Heart left ventricle (tissue), 16 donors: Measurements from ENCODE around the gene ZNF846. TPM values are rescaled to one million over a fixed set of nuclear protein-coding genes. Genes with fewer than 3 reads are reported as not detected.
"Not testable (repeated sequence)": the region's sequence is repeated elsewhere in the genome, so short reads cannot be mapped to it uniquely, and the experiment has no call there.

Source experiments
- ATAC-seq, 4 donors: fragments of 200-7000 bp; cut with Tn5 transposase; one replicate each; pipeline ENCODE4 v1.9.1; 2020 to 2022; ENCODE audit warnings: moderate library complexity in 4 of 4, mild to moderate bottlenecking in 3 of 4, moderate number of reproducible peaks in 1 of 4
- DNase-seq, 5 donors: peaks; one replicate each; pipeline ENCODE4 v3.0.0-alpha.2; 2020
- H3K27ac ChIP-seq, 12 donors: fragments of 200-600 bp; sonication (generic) in 4 of 12; one replicate each; pipeline versions ENCODE4 v1.5.0 to v1.8.0; 2016 to 2022; ENCODE audit warnings: mild to moderate bottlenecking in 2 of 12
- H3K27me3 ChIP-seq, 9 donors: fragments of 200-600 bp; sonication (generic) in 2 of 9; one replicate each; pipeline versions ENCODE4 v1.5.1 to v1.8.0; 2016 to 2022; ENCODE audit warnings: mild to moderate bottlenecking in 3 of 9
- H3K36me3 ChIP-seq, 9 donors: fragments of 200-600 bp; sonication (generic) in 2 of 9; one replicate each; pipeline versions ENCODE4 v1.5.0 to v1.8.0; 2018 to 2022; ENCODE audit warnings: mild to moderate bottlenecking in 2 of 9
- H3K4me1 ChIP-seq, 12 donors: fragments of 200-600 bp; sonication (generic) in 4 of 12; one replicate each; pipeline versions ENCODE4 v1.5.0 to v1.8.0; 2016 to 2022; ENCODE audit warnings: mild to moderate bottlenecking in 3 of 12
- H3K4me3 ChIP-seq, 12 donors: fragments of 200-600 bp; sonication (generic) in 4 of 12; one replicate each; pipeline versions ENCODE4 v1.5.0 to v1.8.0; 2017 to 2022; ENCODE audit warnings: mild to moderate bottlenecking in 9 of 12, moderate library complexity in 4 of 12
- H3K9me3 ChIP-seq, 12 donors: fragments of 200-600 bp; sonication (generic) in 4 of 12; one replicate each; pipeline versions ENCODE4 v1.5.0 to v1.8.0; 2016 to 2022; ENCODE audit warnings: mild to moderate bottlenecking in 1 of 12
- CTCF ChIP-seq, 12 donors: fragments of 200-600 bp; sonication (generic) in 4 of 12; IDR thresholded peaks; one replicate each; pipeline versions ENCODE4 v1.5.0 to v1.8.0; 2018 to 2022; ENCODE audit warnings: antibody characterized with exemption in 12 of 12, mild to moderate bottlenecking in 5 of 12
- POLR2A ChIP-seq, 2 donors: fragments of 450-650 bp; IDR thresholded peaks; one replicate each; pipeline ENCODE4 v1.6.1; 2017; ENCODE audit warnings: antibody characterized with exemption in 2 of 2, mild to moderate bottlenecking in 2 of 2, moderate library complexity in 2 of 2
- WGBS, 4 donors: extraction: QIAGEN DNeasy Blood & Tissue Kit in 2 of 4; methylation state at CpG; one replicate each; pipeline versions ENCODE4 v1.1.5 to v1.1.7; 2013 to 2018; 5-methylcytosine and 5-hydroxymethylcytosine counted together
- intact Hi-C, 10 donors: fragments of 100-400 bp; cut with DNase I; formaldehyde crosslinking; loops; one replicate each; pipeline versions ENCODE4 v1.11.1 to v1.14.2; 2022
- polyA plus RNA-seq, 2 donors: library from polyadenylated mRNA; stranded (reverse); fragments of 200-250 nt; gene quantifications; one replicate each; pipeline ENCODE4 v1.2.3, GENCODE V29; 2013
- total RNA-seq, 9 donors: library from RNA; depleted of rRNA in 2 of 9; stranded (reverse); fragments of >200 nt in 2 of 9; fragmentation: NEBNext Ultra II Directional in 3 of 9; extraction: Animal tissue kit (Norgen Biotek cat#: 25700) in 3 of 9; gene quantifications; one replicate each; pipeline versions ENCODE4 v1.1.0 to v1.2.4, GENCODE V29; 2016 to 2023
- donor health status: ischemic (EF 13 %, LVEDD 7.1; RV severe dilation, severe dysfunction).
- donor health status: healthy with polysubstance abuse.
- donor health status: DM: no; HTN: yes; CAD: no.
- donor health status: DM: no; HTN: no; CAD: no.
- donor health status: ischemic (EF 25% LVEDD 6.9; RV normal size, moderate dysfunction).
- donor health status: ischemic (EF 25% LVEDD 5.7; RV mildly dilated, moderate dysfunction).
- donor health status: healthy.
- donor health status: DM: yes; HTN: yes; CAD: no.
- donor health status: ischemic (EF 35%, LVEDD 5.7; RV mildly dilated, moderate dysfunction).
- donor health status: nonischemic (EF 11% LVEDD 7.7; RV severe dilation, severe dysfunction).
- donor health status: DM: yes; HTN: yes; CAD: no.
- donor health status: PGD.
- donor health status: ischemic (EF 29% LVEDD 5.4; RV normal size, mild dysfunction).
- donor health status: nonischemic (EF 23%, LVEDD 6.1; RV moderate dilation, normal function).

ZNF846 gene
- total and polyA plus RNA-seq, 11 donors, result 5.4 to 11.1 (median 8.4) TPM

- TF ChIP-seq CTCF (IDR thresholded peaks at IDR 0.05) (no peak), POLR2A (IDR thresholded peaks at IDR 0.05) (no peak)
- Histone ChIP-seq H3K4me1 (no peaks in the 10 kb centered on the region), H3K9me3 (peaks cover 0 to 9% (median 0%) of the 10 kb centered on the region in 12 donors), H3K27me3 (no peaks in the 10 kb centered on the region), H3K36me3 (no peaks in the 10 kb centered on the region), H3K27ac (no peak overlapping the region), H3K4me3 (no peak overlapping the region)
- WGBS, 4 donors, result 76 to 85% (median 84%) methylated on average over 4 of the region's 4 CpGs
- no peak for DNase-seq
- intact Hi-C loops, result no loop called here
- no peak for ATAC-seq
These were observed 39.4 kb downstream of the ZNF846 start for GRCh38 chr19:9729162-9729561.

GRCh38 chr19:9727644-9728043, 40.9 kb downstream of the ZNF846 start:
- Histone ChIP-seq H3K27ac (no peak overlapping the region), H3K4me1 (no peaks in the 10 kb centered on the region), H3K4me3 (no peak overlapping the region), H3K36me3 (no peaks in the 10 kb centered on the region), H3K27me3 (no peaks in the 10 kb centered on the region), H3K9me3 (peaks cover 0 to 18% (median 0%) of the 10 kb centered on the region in 12 donors)
- no peak for TF ChIP-seq CTCF (IDR thresholded peaks at IDR 0.05)
- TF ChIP-seq POLR2A (IDR thresholded peaks at IDR 0.05), result no peak
- 17 to 23% (median 18%) methylated on average over 3 of the region's 3 CpGs for WGBS, 4 donors
- DNase-seq (no peak), ATAC-seq (no peak)
- intact Hi-C loops, result no loop called here

- H3K27ac ChIP-seq, H3K4me1 ChIP-seq, H3K4me3 ChIP-seq, intact Hi-C loops, ATAC-seq, H3K36me3 ChIP-seq, H3K27me3 ChIP-seq, DNase-seq: not testable (repeated sequence)
- WGBS, 4 donors, result 86 to 91% (median 89%) methylated on average over 13 of the region's 13 CpGs
- peaks cover 0 to 18% (median 0%) of the 10 kb centered on the region in 12 donors for H3K9me3 ChIP-seq
These were observed 42.9 kb downstream of the ZNF846 start for GRCh38 chr19:9725508-9726201.

GRCh38 chr19:9724157-9724556, 44.4 kb downstream of the ZNF846 start:
- H3K9me3 ChIP-seq, result peaks cover 0 to 18% (median 0%) of the 10 kb centered on the region in 12 donors
- no peaks in the 10 kb centered on the region for H3K4me1 ChIP-seq
- H3K4me3 ChIP-seq, result no peak overlapping the region
- H3K27ac ChIP-seq, result no peak overlapping the region
- H3K36me3 ChIP-seq, result no peaks in the 10 kb centered on the region
- ATAC-seq (no peak), DNase-seq (no peak)
- TF ChIP-seq CTCF (IDR thresholded peaks at IDR 0.05), result no peak
- no peak for TF ChIP-seq POLR2A (IDR thresholded peaks at IDR 0.05)
- WGBS, 4 donors, result 85 to 89% (median 88%) methylated on average over 4 of the region's 4 CpGs
- intact Hi-C loops, result no loop called here
- no peaks in the 10 kb centered on the region for H3K27me3 ChIP-seq

GRCh38 chr19:9721861-9722260, 46.7 kb downstream of the ZNF846 start:
- no peaks in the 10 kb centered on the region for H3K27me3 ChIP-seq
- peak overlapping the region in 1 of 12 donors; percentile 50 for H3K27ac ChIP-seq
- ATAC-seq (no peak), DNase-seq (no peak)
- 39 to 53% (median 50%) methylated on average over 6 of the region's 6 CpGs for WGBS, 4 donors
- H3K4me3 ChIP-seq, result no peak overlapping the region
- TF ChIP-seq POLR2A (IDR thresholded peaks at IDR 0.05), result no peak
- H3K9me3 ChIP-seq, result peaks cover 0 to 18% (median 0%) of the 10 kb centered on the region in 12 donors
- H3K4me1 ChIP-seq, result no peaks in the 10 kb centered on the region
- no peaks in the 10 kb centered on the region for H3K36me3 ChIP-seq
- intact Hi-C loops, result no loop called here
